GM18873 (cell line): Measurements from ENCODE around the gene TRPV6.

Source experiments
- ATAC-seq: cut with Tn5 transposase; IDR thresholded peaks from one replicate; pipeline ENCODE4 v1.9.1; 2021; ENCODE audit warnings: mild to moderate bottlenecking, moderate library complexity, moderate number of reproducible peaks; ENCODE audit not compliant: unreplicated experiment, low FRiP score

The TRPV6 gene

GRCh38 chr7:142885311-142886230 lies at the start of gene TRPV6:
Gene TRPV6, minus strand, starts transcription at chr7:142885745.
- ATAC-seq = no peak

GRCh38 chr7:142934056-142934455 lies 48.5 kb upstream of the TRPV6 start:
- no peak for ATAC-seq

- ATAC-seq = no peak
These were observed 48.1 kb upstream of the TRPV6 start, which contains the start of gene TRPV5 for GRCh38 chr7:142933624-142934023. Gene TRPV5, minus strand, starts transcription at chr7:142933746. Its CDS starts 287 bp downstream, at chr7:142933459.

- ATAC-seq = no peak
These were observed 47.5 kb upstream of the TRPV6 start for GRCh38 chr7:142933092-142933475.

- ATAC-seq = no peak
These were observed 47.0 kb upstream of the TRPV6 start for GRCh38 chr7:142932386-142933091.

GRCh38 chr7:142930126-142930730 lies 44.7 kb upstream of the TRPV6 start:
- ATAC-seq = no peak

GRCh38 chr7:142927949-142928348 lies 42.4 kb upstream of the TRPV6 start:
- ATAC-seq = no peak

GRCh38 chr7:142927085-142927745 lies 41.7 kb upstream of the TRPV6 start:
- ATAC-seq = no peak

GRCh38 chr7:142925413-142925812 lies 39.9 kb upstream of the TRPV6 start:
- ATAC-seq = no peak

GRCh38 chr7:142923391-142923790 lies 37.8 kb upstream of the TRPV6 start:
- ATAC-seq = no peak

- no peak for ATAC-seq
These were observed 34.1 kb upstream of the TRPV6 start for GRCh38 chr7:142919656-142920055.

- ATAC-seq = no peak
These were observed 33.4 kb upstream of the TRPV6 start for GRCh38 chr7:142918901-142919300.

GRCh38 chr7:142917447-142917846 lies 31.9 kb upstream of the TRPV6 start:
- no peak for ATAC-seq

- ATAC-seq = no peak
These were observed 31.0 kb upstream of the TRPV6 start for GRCh38 chr7:142916508-142916907.

GRCh38 chr7:142915315-142915714 lies 29.8 kb upstream of the TRPV6 start:
- ATAC-seq = no peak

GRCh38 chr7:142914121-142914520 lies 28.6 kb upstream of the TRPV6 start:
- ATAC-seq = no peak

GRCh38 chr7:142913566-142913965 lies 28.0 kb upstream of the TRPV6 start:
- no peak for ATAC-seq

GRCh38 chr7:142913051-142913450 lies 27.5 kb upstream of the TRPV6 start:
- no peak for ATAC-seq

GRCh38 chr7:142910481-142910880 lies 24.9 kb upstream of the TRPV6 start:
- ATAC-seq = no peak

GRCh38 chr7:142910031-142910433 lies 24.5 kb upstream of the TRPV6 start:
- ATAC-seq = no peak
